Amniotic stem cell (primary cell): ENCODE data around the gene NOS3.
A peak's percentile ranks its signal among the peaks of the same experiment; 100 is the strongest.
"Not testable (repeated sequence)": the region's sequence is repeated elsewhere in the genome, so short reads cannot be mapped to it uniquely, and the experiment has no call there.

ENCODE experiments used
- DNase-seq: peaks from one replicate; lab custom pipeline; 2025; lab: John Stamatoyannopoulos, UW

NOS3 gene

DNA sequence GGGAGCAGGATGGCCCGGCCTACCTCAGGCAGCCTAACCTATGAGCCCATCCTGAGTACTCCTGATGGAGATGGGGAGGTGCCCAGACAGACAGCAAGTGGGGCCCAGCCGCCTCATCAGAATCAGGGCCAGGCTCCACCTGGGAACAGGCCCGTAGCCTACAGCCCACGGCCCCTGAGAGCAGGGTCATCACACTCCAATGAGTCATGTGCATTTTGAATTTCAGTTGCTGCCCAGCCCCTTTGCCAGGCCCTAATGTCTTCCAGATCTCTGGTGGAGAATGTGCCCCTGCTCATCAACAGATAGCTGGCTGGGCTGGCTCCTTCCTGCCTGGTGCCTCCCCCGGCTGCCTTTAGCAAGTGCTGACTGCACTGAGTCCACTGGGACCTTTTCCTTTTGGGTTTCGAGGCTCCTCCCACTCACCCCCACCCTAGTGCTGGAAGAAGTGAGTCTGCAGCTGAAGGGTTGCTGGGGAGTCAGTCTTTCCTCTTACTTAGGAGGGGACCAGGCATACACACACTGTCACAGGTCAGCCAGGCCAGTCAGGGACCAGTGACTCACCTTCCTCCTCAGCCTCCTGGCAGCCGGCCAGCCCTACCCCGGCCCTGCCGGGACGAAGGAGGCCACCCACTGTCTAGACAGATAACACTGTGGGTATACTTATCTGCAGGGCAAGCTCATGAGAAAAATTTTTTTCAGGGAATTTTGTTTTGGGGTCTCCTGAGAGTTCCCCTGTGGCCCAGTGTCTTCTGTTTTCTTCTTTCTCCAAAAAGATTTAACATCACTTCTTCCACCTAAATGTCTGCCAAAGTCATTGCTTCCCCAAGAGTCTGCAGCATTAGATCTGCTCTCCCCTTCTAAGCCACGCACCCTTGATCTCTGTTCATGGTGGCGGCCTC lies 48.4 kb downstream of the NOS3 start:
- DNase-seq, result peak; percentile 81

DNA sequence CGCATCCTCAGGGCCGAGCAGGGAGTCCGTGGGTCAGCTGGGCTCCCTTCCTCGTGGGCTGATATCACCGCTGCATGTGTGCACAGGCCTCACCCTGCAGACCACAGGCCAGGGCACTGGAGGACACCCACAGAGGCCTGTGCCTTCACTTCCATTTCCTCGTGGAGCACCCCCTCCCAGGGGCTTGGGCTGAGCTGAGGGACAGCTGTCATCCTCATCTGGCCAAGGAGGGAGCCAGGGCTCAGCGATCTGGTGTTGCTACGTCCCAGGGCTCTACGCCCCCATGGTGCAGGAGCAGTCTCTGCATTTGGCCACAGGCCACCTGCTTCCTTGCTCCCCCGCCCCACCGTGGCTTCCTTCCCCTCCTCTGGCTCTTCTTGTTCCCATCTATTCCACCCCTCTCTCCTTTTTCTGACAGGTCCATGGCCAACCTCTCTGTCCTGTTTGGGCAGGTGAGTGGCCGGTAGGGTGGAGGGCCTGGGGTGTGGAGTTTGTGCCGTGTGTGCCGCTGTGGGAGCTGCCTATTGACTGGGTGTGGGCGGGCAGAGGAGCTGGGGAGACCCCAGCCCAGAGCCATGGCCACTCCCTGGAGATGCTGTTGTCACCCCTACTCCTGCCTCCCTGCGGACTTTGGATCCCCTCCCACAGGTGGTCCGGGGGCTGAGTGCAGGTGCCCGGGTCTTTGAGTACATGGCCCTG lies 49.2 kb downstream of the NOS3 start:
- DNase-seq, result no peak

DNA sequence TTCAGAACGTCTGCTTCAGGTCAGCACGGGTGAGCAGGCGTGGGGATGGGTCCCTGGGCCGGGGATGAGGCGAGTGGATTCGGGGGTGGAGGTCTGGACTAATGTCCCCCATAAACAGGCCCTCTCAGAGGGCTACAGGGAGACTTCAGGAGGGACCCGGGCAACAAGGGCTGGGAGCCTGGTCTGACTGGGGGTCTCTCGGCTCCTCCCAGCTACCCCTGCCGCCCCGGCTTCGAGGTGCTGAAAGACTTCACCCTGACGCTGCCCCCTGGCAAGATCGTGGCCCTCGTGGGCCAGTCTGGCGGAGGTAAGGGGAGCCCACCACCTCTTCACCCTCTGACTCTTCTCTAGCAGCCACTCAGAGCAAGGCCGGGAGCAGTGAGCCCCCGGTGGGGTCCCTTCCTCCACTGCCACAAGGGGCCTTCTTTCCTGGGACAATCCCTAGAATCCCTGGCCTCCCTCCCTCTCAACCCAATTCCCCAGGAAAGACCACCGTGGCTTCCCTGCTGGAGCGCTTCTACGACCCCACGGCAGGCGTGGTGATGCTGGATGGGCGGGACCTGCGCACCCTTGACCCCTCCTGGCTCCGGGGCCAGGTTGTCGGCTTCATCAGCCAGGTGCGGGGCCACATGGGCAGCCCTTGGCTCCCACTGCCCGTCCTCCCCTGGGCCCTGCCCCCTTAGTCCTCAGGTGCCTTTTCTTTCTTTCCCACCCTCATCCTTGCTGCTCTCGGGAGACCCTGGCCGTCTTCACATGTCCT lies 50.0 kb downstream of the NOS3 start:
- no peak for DNase-seq

DNA sequence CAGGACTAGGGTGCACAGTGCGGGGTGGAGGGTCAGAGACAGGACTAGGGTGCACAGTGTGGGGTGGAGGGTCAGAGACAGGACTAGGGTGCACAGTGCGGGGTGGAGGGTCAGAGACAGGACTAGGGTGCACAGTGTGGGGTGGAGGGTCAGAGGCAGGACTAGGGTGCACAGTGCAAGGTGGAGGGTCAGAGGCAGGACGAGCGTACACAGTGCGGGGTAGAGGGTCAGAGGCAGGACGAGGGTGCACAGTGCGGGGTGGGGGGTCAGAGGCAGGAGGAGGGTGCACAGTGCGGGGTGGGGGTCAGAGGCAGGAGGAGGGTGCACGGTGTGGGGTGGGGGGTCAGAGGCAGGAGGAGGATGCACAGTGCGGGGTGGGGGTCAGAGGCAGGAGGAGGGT lies 52.6 kb downstream of the NOS3 start:
- DNase-seq, result not testable (repeated sequence)

DNA sequence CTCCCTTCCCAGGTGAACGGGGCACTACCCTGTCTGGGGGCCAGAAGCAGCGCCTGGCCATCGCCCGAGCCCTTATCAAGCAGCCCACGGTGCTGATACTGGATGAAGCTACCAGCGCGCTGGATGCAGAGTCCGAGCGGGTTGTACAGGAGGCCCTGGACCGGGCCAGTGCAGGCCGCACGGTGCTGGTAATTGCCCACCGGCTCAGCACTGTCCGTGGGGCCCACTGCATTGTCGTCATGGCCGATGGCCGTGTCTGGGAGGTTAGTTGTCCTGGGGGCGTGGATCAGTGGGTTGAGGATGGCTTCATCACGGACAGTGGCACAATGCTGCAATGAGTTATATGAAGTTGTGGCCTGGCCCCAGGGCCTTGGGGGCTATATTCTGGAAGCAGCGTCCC lies 53.1 kb downstream of the NOS3 start:
- DNase-seq, result no peak

DNA sequence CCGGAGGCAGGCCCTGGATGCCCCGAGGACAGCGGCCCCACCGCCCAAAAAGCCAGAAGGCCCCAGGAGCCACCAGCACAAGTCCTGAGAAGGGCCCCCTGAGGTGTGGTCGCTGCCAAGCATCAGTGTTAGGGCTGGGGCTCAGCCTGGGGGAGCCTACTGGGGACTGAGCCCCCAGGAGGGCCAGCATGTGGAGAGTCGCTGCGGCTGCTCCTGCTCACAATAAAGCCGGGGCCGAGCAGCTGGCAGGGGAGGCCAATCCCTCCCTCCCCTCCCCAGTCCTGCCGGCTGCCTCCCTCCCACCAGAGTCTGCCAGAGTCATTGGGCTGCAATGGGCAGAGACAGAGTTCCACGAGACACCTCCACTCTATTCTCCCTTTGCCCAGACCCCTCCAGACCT lies 54.4 kb downstream of the NOS3 start:
- no peak for DNase-seq

DNA sequence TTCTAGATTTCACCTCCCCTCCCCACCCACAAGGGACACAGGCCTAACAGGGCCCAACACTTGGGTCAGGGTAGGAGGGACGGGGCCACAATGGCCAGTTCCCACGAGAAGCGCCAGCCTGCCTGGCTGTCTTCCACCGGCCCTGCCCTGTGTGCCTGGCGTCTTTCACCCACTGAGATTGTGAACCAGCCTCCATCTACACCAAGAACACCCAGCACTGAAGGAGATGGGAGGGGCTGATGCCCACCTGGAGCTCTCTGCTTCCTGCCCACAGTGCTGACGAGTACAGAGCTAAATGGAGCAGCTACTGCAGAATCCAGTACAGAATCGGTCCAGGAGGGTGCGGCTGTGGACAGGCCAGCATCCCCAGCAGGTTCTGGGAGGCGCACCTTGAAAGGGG lies 55.1 kb downstream of the NOS3 start:
- DNase-seq, result no peak

DNA sequence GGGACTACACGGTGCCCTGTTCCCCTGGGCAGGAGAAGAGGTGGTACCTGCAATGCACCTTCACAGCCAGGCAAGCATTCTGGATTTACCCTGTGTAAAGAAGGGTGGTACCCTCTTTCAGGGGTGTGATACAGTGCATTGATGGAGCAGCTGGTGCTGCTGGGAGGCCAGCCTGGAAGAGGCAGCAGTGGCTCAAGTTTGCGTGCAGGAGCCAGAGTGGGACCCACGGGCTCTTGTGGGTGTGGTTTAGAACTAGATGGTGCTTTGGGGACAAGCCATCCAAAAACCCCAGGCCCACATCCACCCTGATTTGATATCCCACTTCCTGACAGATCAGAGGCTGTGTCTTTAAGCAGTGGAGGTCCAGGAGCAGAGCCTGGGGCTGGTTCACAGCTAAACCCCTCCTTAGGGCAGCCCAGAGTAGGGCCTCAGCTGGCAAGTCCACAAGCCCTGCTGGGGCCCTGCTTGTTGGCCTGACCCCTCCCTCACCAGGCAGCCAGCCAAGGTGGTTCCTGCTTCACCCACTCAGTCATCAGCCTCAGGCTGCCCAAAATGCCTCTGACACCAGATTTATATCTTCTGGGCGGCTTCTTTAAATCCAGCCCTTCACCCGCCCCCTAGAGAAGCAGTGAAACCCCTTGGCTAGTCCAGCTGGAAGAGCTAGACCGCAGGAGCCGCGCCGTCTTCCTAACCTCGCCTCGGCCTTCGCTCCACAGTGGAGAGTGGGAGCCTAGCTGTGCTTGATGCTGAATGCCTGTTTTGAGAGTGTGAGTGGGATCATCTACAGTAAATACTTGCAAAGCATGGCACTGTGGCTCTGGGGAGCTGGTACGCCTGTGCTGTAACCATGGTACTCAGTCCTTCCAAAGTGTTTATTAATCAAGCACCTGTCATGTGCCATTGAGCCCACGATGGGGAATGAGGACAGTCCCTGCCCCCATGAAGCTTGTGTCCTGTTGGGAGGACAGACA lies 56.1 kb downstream of the NOS3 start:
- DNase-seq, result peak; percentile 15

DNA sequence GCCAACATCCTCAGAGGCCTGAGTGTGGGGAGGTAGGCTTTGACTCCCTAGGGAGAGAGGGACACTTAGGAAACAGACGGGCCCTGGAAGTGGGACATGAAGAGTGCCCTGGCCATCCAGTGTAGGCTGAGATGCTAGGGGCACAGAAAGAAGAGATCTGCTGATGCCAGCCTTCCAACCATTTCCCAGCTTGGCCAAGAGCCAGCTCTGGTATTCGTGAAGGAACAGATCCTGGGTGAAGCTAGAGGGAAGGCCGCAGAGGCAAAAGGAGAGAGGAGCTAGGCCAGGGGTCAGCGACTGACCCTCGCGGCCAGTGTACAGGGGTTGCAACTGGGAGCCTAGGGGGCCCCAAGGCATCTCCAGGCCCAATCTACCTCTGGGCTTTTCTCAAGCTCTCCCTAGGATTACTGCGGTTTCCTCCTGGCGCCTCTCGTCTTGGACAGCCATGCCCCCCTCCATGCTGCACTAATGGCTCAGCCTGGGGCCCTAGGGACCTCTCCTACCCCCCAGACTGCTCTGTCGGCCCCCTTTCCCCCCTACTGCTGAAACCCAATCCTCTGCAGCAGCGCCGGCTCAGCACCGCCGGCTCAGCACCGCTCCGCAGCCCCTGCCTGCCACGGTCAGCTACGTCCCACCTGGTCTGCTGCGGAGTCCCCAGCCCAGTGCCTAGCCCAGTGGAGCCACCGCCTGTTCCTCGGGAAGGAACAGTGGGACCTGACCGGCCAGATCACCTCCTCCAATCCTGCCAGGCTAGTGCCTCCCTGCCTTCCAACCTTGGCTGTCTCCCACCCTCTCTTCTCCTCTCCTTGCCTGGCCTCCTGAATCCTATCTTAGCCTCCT lies 57.4 kb downstream of the NOS3 start, which contains the start of gene ASIC3:
TSS of gene ASIC3 (plus strand) at position 556 of the 840 bp plus-strand sequence. CDS start 355 bp downstream, outside the sequence.
- no peak for DNase-seq

DNA sequence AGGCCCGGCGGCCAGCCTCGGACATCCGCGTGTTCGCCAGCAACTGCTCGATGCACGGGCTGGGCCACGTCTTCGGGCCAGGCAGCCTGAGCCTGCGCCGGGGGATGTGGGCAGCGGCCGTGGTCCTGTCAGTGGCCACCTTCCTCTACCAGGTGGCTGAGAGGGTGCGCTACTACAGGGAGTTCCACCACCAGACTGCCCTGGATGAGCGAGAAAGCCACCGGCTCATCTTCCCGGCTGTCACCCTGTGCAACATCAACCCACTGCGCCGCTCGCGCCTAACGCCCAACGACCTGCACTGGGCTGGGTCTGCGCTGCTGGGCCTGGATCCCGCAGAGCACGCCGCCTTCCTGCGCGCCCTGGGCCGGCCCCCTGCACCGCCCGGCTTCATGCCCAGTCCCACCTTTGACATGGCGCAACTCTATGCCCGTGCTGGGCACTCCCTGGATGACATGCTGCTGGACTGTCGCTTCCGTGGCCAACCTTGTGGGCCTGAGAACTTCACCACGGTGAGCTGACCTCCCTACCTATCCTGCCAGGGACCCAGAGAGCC lies 58.2 kb downstream of the NOS3 start:
- no peak for DNase-seq

DNA sequence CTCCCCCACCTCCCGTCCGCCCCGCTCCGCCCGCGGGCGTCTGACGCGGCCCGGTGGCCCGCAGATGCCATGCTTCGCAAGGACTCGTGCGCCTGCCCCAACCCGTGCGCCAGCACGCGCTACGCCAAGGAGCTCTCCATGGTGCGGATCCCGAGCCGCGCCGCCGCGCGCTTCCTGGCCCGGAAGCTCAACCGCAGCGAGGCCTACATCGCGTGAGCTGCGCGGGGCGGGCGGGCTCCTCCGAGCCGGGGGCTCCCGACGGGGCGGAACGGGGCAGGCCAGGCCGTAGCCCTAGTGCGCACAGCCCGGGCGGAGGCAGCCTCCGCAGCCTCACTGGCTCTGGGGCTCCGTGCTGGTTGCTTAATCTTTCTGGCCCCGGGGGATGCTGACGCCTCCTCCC lies 60.3 kb downstream of the NOS3 start:
- DNase-seq, result peak; percentile 48

DNA sequence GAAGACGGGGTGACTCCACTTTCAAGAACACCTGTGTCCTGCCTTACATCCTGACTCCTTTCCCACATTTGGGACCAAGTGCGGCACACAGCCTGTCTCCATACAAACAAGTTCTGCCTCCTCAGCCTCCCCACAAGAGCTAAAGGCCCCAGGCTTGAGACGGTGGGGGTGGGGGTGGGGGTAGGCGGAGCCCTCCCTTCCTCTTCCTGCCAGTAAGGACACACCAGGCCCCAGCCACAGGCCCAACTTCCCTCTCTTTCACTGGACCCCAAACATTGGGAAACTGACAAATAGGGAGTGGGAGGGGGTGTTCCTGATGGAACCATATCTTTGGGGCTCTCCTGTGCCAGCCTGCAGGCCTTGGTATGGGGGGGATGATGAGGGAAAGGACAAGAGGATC lies 62.3 kb downstream of the NOS3 start:
- no peak for DNase-seq

DNA sequence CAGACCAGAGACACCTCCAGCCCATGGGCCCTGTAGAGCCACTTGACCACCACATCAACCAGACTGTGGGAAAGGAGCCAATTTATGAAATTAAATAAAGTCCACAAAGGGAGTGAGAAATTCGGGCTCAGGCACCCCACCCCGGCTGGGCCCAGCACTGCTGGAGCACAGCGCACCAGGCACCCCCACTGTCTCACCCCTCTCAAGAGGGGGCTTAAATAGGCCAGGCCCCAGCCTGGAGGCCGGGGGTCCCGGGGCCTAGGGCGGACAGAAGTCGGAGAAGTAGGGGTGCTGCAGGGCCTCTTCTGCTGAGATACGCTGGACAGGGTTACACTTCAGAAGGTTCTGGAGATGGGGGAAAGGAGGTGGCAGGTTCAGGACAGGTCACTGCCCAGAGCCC lies 62.9 kb downstream of the NOS3 start:
- no peak for DNase-seq

DNA sequence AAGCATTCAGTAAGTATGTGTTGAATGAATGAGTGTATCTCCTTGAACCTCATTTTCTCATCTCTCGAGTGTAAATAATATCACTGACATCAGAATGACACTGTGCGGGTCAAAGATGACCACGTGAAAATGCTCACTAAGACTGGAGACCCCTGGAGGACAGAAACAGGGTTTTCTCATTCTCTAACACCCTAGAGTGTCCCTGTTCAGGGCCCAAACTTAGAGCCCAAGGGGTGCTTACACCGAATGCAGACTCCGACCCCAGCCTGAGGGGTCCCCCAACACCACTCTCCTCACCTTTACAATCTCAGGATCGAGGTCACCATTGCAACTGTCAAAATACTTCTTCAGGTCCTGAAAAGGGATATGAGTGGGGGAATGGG lies 65.5 kb downstream of the NOS3 start:
- no peak for DNase-seq

DNA sequence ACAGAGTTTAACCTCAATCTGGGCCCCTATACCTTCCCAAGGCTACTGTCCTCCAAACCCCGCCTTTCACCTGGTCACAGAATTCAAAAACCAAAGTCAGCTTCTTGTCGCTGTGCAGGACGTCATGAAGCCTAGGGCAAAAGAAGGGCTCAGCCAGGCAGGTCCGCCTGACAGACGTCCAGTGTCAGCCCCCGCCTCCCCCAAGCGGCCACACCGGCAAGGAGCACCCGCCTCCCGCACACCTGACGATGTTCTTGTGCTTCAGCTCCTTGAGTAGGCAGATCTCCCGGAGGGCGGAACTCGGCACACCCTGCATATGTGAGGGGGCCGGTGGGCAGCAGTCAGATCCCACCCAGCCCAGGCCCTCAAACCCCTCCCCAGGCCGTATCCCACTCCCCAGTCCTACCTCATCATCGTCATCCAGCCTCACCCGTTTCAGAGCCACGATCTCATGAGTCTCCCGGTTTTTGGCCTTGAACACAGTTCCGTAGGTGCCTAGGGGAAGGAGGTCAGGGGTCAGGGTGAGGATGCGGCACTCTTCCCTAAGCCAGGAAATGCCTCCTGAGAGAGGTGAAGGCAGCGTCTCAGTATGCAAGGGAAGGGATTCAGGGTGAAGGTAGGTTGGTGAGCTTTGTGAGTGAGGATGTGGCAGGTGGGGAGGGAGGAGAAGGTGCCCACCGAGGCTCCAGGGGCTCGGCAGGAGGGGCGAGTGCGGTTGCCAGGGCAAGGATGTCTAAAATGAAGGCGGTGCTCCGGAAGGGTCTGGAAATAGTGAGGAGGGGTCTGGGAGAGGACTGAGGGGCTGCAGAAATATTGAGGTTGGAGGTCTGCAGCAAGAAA lies 66.1 kb downstream of the NOS3 start:
- no peak for DNase-seq

DNA sequence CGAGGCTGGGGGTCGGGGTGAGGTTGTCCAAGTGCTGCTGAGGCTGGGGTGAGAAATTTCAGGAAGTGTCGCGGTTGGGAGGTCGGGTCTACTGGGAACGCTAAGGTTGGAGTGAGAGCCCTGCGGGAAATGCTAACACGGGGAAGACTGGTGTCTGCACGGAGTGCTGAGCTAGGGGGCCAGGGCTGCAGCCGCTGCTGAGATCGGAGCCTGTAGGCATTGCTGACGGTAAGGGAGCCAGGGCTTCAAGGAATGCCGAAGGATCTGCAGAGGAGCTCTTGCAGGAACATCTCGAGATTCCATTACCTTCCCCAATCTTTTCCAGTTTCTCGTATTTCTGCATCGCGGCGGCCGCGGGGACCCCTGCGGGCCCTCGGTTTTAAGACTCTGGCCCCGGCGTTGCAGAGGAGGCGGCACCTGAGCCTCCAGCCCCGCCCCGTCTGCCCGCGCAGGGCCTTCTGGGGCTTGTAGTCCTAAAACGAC lies 66.7 kb downstream of the NOS3 start, which contains the start of gene CDK5:
TSS of gene CDK5 (minus strand) at position 392 of the 483 bp plus-strand sequence. CDS start at position 343, 49 bp downstream.
- DNase-seq, result no peak

DNA sequence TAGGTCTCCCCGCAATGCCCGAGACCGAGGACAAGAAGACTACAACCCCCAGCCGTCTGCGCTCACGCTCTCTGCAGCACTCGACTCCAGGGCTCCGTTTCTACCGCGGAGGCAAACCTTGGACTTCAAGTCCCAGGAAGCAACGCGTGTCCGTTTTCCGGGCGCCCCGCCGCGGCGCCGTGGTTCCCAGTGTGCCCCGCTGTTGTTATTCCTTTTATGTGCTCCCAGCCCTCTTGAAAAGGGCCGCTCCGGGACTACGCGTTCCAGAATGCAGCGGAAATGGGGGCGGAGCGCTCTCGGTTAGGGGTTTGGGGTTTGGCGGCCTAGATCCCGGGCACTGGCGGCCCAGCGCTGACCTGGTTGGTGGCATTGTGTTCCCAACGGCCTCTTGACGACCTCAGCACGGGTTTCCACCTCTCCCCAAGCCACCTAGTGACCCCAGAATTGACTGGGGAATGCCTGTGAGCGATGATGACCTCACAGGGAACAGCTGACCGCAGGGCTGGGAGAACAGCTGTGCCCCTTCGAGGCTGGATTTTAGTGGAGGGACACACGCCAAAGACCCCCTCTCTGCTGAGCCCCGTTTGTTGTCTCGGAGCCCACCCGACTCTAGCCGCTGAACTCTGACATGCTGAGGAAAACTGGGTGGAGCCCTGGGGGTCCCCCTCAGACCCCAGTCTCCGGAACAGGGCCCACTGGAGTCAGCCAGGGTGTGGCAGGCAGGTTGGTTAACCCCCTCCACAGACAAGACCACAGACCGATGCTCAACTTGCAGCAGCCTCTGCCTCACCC lies 67.4 kb downstream of the NOS3 start:
- DNase-seq, result peak; percentile 99

DNA sequence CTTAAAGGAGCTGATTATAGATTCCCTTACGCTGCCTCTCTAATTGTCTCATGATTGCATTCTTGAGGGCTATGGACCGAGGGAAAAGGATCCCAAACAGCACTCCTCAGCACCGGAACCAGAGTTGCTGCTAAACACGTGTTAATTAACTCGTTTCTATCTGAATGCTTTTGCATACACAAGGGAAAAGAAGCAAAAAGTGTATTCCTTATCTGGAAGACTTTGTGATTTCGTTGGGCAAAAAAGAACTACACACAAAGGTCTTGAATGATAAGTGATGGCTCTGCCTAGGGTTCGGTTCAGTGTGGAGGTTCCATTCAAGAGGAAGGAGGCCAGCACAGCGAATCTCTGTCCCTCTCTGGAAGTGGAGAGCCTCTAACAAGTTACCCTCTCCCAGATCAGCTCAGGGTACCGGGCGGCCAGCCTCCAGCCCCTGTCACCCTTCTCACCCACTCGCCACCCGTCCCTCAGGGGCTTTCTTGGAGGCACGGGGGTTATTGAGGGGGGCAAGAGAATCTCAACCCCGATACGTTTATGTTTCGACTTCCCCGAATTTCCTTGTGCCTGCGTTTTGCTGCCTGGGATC lies 68.1 kb downstream of the NOS3 start:
- DNase-seq, result no peak
